DOHH2 (cell line): ENCODE data around the gene RBM41.

Experiments
- EZH2phosphoT487 ChIP-seq: fragments of 200-600 bp; sonication (generic); IDR thresholded peaks from 2 replicates; pipeline ENCODE4 v1.6.1; 2017; ENCODE audit warnings: borderline replicate concordance, mild to moderate bottlenecking, antibody characterized with exemption, low read length, moderate library complexity, mixed read lengths
- TF ChIP-seq, protein P1 (sequence below): fragments of 200-600 bp; sonication (generic); IDR thresholded peaks from one replicate; pipeline ENCODE4 v1.5.1; 2014; ENCODE audit warnings: antibody characterized with exemption, mild to moderate bottlenecking, low read depth, low read length; ENCODE audit not compliant: poor library complexity, severe bottlenecking

DNA sequence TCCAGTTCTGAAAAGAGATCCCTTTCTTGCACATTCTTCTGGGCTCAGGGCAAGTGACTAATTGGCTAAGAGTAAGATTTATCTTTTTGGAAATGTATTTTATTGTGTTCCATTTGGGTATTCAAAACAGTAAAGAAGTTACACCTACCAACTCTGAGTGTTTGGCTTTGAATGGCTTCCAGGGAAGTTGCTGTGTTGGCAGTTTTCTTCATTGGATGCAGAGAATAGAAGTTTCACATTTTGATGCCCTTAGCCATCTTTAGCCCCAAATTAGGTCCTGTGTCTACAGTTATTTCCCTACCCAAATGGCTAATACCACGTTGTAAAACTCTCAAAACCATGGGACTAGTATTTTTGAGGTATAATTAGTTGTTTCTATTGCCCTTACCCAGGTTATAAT lies 88.9 kb downstream of the RBM41 start:
- TF ChIP-seq, protein P1, sequence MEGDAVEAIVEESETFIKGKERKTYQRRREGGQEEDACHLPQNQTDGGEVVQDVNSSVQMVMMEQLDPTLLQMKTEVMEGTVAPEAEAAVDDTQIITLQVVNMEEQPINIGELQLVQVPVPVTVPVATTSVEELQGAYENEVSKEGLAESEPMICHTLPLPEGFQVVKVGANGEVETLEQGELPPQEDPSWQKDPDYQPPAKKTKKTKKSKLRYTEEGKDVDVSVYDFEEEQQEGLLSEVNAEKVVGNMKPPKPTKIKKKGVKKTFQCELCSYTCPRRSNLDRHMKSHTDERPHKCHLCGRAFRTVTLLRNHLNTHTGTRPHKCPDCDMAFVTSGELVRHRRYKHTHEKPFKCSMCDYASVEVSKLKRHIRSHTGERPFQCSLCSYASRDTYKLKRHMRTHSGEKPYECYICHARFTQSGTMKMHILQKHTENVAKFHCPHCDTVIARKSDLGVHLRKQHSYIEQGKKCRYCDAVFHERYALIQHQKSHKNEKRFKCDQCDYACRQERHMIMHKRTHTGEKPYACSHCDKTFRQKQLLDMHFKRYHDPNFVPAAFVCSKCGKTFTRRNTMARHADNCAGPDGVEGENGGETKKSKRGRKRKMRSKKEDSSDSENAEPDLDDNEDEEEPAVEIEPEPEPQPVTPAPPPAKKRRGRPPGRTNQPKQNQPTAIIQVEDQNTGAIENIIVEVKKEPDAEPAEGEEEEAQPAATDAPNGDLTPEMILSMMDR = no peak
- TF ChIP-seq EZH2phosphoT487 = no peak
